Calu3 (cell line): Measurements from ENCODE around the gene CALD1. TPM values are rescaled to one million over a fixed set of nuclear protein-coding genes. Genes with fewer than 3 reads are reported as not detected.

Experiments
- BruUV-seq: library from RNA; stranded (reverse); fragments of 400-500 nt; replicated peaks from 2 replicates; lab custom pipeline; 2021; lab: Mats Ljungman, UMichigan
- CTCF ChIA-PET: fragments of 300-600 bp; sonication (Branson Sonifier 250); formaldehyde crosslinking; loops from one replicate; lab custom pipeline; 2022; ENCODE audit warnings: antibody characterized with exemption; lab: Charles Lee
- DNase-seq: peaks from one replicate; pipeline ENCODE4 v3.0.0; 2022
- H3K27ac Mint-ChIP-seq: one replicate; pipeline ENCODE4 v1.8.0; 2022; ENCODE audit warnings: mixed read lengths; ENCODE audit not compliant: unreplicated experiment
- H3K27me3 Mint-ChIP-seq: one replicate; pipeline ENCODE4 v1.8.0; 2022; ENCODE audit warnings: mixed read lengths; ENCODE audit not compliant: unreplicated experiment
- H3K36me3 Mint-ChIP-seq: one replicate; pipeline ENCODE4 v1.8.0; 2022; ENCODE audit warnings: mild to moderate bottlenecking, moderate library complexity, mixed read lengths; ENCODE audit not compliant: insufficient read depth, unreplicated experiment
- H3K4me1 Mint-ChIP-seq: one replicate; pipeline ENCODE4 v1.8.0; 2022; ENCODE audit warnings: mild to moderate bottlenecking, low read depth, mixed read lengths; ENCODE audit not compliant: unreplicated experiment
- H3K4me3 Mint-ChIP-seq: one replicate; pipeline ENCODE4 v1.8.0; 2022; ENCODE audit warnings: mild to moderate bottlenecking, low read depth, moderate library complexity, mixed read lengths; ENCODE audit not compliant: unreplicated experiment
- H3K9me3 Mint-ChIP-seq: one replicate; pipeline ENCODE4 v1.8.0; 2022; ENCODE audit warnings: low read depth, mixed read lengths; ENCODE audit not compliant: unreplicated experiment
- CTCF ChIP-seq: fragments of 200-600 bp; IDR thresholded peaks from one replicate; pipeline ENCODE4 v1.8.0; 2022; ENCODE audit warnings: antibody characterized with exemption; ENCODE audit not compliant: unreplicated experiment
- intact Hi-C: fragments of 100-400 bp; cut with micrococcal nuclease; formaldehyde crosslinking; loops from one replicate; pipeline ENCODE4 v1.10.0; 2022; ENCODE audit not compliant: unreplicated experiment
- total RNA-seq: library from RNA; stranded (reverse); gene quantifications from 2 replicates; pipeline ENCODE4 v1.2.3, GENCODE V29; 2022

The CALD1 gene
- total RNA-seq, 1 experiment from 2014 or later: 9.3 TPM

GRCh38 chr7:134787720-134788119 lies 8.3 kb downstream of the CALD1 start:
- H3K27me3 Mint-ChIP-seq: no peaks in the 10 kb centered on the region
- intact Hi-C loops: no loop called here
- CTCF ChIA-PET: no interaction called here
- H3K4me1 Mint-ChIP-seq: no peaks in the 10 kb centered on the region
- H3K9me3 Mint-ChIP-seq: no peaks in the 10 kb centered on the region
- BruUV-seq: no TSS peak
- no peaks in the 10 kb centered on the region for H3K36me3 Mint-ChIP-seq
- H3K27ac Mint-ChIP-seq: no peak overlapping the region
- no peak overlapping the region for H3K4me3 Mint-ChIP-seq
- DNase-seq: no peak
- no peak for TF ChIP-seq CTCF

DNA sequence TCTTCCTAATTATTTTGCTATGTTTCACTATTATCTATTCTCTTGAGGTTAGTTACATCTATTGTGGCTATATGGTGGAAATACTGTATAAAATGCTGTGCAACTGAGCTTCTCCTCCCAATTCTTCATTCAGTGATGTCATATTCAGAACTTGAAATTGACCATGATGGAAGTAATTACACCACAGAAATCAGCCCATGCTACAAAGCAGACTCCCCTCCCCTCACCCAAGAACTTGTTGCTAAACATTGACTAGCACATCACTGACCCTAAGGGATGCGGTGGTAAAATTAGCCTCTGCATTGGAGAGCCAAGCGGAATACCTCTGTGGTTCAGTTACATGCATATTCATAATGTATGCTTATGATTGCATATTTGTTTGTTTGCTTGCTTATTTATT lies 8.8 kb downstream of the CALD1 start:
- Mint-ChIP-seq H3K4me1 (no peaks in the 10 kb centered on the region), H3K9me3 (no peaks in the 10 kb centered on the region), H3K27me3 (no peaks in the 10 kb centered on the region), H3K27ac (no peak overlapping the region), H3K36me3 (no peaks in the 10 kb centered on the region), H3K4me3 (no peak overlapping the region)
- CTCF ChIA-PET: no interaction called here
- DNase-seq: no peak
- intact Hi-C loops: no loop called here
- no TSS peak for BruUV-seq
- no peak for TF ChIP-seq CTCF

GRCh38 chr7:134789967-134790685 lies 10.7 kb downstream of the CALD1 start:
- Mint-ChIP-seq H3K27ac (no peak overlapping the region), H3K4me3 (no peak overlapping the region), H3K9me3 (peaks cover 2% of the 10 kb centered on the region), H3K4me1 (no peaks in the 10 kb centered on the region), H3K36me3 (no peaks in the 10 kb centered on the region), H3K27me3 (no peaks in the 10 kb centered on the region)
- BruUV-seq: no TSS peak
- CTCF ChIA-PET: interaction anchor here (0.5 to 1.1 kb wide), 3 partner anchors 11 to 67 kb away, joined by 3 to 4 read pairs (median 4); partner anchors contain the start of gene CALD1
- intact Hi-C loops: no loop called here
- no peak for TF ChIP-seq CTCF
- no peak for DNase-seq

DNA sequence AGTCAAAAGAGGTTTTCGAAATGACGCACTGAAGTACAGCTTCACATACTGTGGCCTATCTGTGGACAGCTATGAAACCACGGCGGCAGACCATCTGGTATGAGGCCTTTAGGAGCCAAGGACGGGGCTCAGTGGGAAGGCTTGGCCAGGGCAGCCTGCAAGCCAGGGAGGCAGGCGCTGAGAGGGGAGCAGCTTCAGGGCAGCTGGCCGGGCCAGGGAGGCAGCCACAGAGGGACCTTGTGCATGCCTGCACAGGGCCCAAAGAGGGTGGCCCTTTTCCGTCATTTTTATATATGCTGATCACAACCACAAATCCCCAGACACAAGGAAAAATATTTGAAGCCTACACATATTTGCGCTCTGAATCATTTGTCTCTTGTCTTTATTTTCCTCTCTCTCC lies 13.5 kb downstream of the CALD1 start:
- H3K36me3 Mint-ChIP-seq: no peaks in the 10 kb centered on the region
- CTCF ChIA-PET: interaction anchor here (1.2 kb wide), 1 partner anchor 14 kb away, joined by 3 read pairs; no protein-coding TSS in a partner anchor
- BruUV-seq: no TSS peak
- no peaks in the 10 kb centered on the region for H3K4me1 Mint-ChIP-seq
- no peaks in the 10 kb centered on the region for H3K27me3 Mint-ChIP-seq
- peaks cover 6% of the 10 kb centered on the region for H3K9me3 Mint-ChIP-seq
- H3K27ac Mint-ChIP-seq: no peak overlapping the region
- TF ChIP-seq CTCF: no peak
- intact Hi-C loops: no loop called here
- H3K4me3 Mint-ChIP-seq: no peak overlapping the region
- DNase-seq: no peak
